Fibroblast of mammary gland (primary cell): ENCODE results near the gene MIGA2.
"Not testable (repeated sequence)": the region's sequence is repeated elsewhere in the genome, so short reads cannot be mapped to it uniquely, and the experiment has no call there.

Source experiments
- DNase-seq: peaks from one replicate; pipeline ENCODE4 v3.0.0-alpha.2; 2010; ENCODE audit warnings: low read depth
- H3K4me3 ChIP-seq: 2 replicates; pipeline ENCODE4 v1.5.1; 2011; ENCODE audit warnings: low read depth, mild to moderate bottlenecking, low read length, moderate library complexity; ENCODE audit not compliant: control insufficient read depth
- CTCF ChIP-seq: conservative IDR thresholded peaks from 2 replicates; pipeline ENCODE4 v1.5.1; 2011; ENCODE audit warnings: low read depth, low read length, inconsistent platforms; ENCODE audit not compliant: control insufficient read depth, insufficient read depth

Gene MIGA2

GRCh38 chr9:129110740-129111527 is 74.5 kb downstream of the MIGA2 start, which contains the start of the genes CRAT and PTPA:
CRAT (minus strand) TSS chr9:129110793; CDS start chr9:129110509, 284 bp downstream.
PTPA (plus strand) TSS chr9:129111415; CDS start chr9:129111601, 186 bp downstream.
- H3K4me3 ChIP-seq, result peak within 1 kb of the TSS; percentile 86
- no peak for TF ChIP-seq CTCF

GRCh38 chr9:129111528-129112151 is 75.2 kb downstream of the MIGA2 start:
- peak overlapping the region; percentile 86 for H3K4me3 ChIP-seq
- DNase-seq, result peak; percentile 51
- TF ChIP-seq CTCF, result no peak

More at GRCh38 chr9:129110740-129111527, 74.5 kb downstream of the MIGA2 start, which contains the start of the genes CRAT and PTPA:
- peak; percentile 89 for DNase-seq

GRCh38 chr9:129112526-129112925 is 76.1 kb downstream of the MIGA2 start:
- H3K4me3 ChIP-seq, result peak overlapping the region; percentile 86
- not testable (repeated sequence) for DNase-seq

GRCh38 chr9:129113645-129114304 is 77.3 kb downstream of the MIGA2 start:
- no peak for TF ChIP-seq CTCF
- no peak for DNase-seq
- H3K4me3 ChIP-seq, result no peak overlapping the region

GRCh38 chr9:129118799-129119198 is 82.4 kb downstream of the MIGA2 start:
- TF ChIP-seq CTCF, result no peak
- no peak for DNase-seq
- H3K4me3 ChIP-seq, result no peak overlapping the region

GRCh38 chr9:129121483-129121882 is 85.1 kb downstream of the MIGA2 start:
- no peak overlapping the region for H3K4me3 ChIP-seq
- no peak for TF ChIP-seq CTCF
- DNase-seq, result peak; percentile 49
